Esophagus muscularis mucosa (tissue), 3 donors: ENCODE measurements around the gene SLC35F3.

ENCODE experiments used
- CTCF ChIP-seq, 3 experiments: fragments of 200-600 bp in 2 of 3; fragments of 450-650 bp in 1 of 3; sonication (generic) in 2 of 3; IDR thresholded peaks; one replicate each; pipeline ENCODE4 v1.5.1; 2017 to 2019; ENCODE audit warnings: antibody characterized with exemption in 3 of 3, mild to moderate bottlenecking in 2 of 3, moderate library complexity in 1 of 3
- POLR2A ChIP-seq: fragments of 450-650 bp; IDR thresholded peaks from one replicate; pipeline ENCODE4 v1.6.1; 2017; ENCODE audit warnings: antibody characterized with exemption, moderate library complexity, mild to moderate bottlenecking, low read depth

GRCh38 chr1:233865902-233866301, 38.6 kb upstream of the SLC35F3 start:
- TF ChIP-seq POLR2A (no peak), CTCF (IDR thresholded peaks at IDR 0.05) (no peak)
